Dermis microvascular lymphatic vessel endothelial cell (primary cell): ENCODE measurements around the gene RNPEPL1. TPM values are rescaled to one million over a fixed set of nuclear protein-coding genes. Genes with fewer than 3 reads are reported as not detected.

ENCODE experiments used
- DNase-seq, 2 donors: peaks; one replicate each; pipeline versions ENCODE4 v3.0.0 to v3.0.0-alpha.2; 2010; ENCODE audit warnings: low read depth in 2 of 2
- total RNA-seq: library from RNA; depleted of rRNA; stranded (reverse); fragments of >200 nt; gene quantifications from 2 replicates; pipeline ENCODE4 v1.2.1, GENCODE V29; 2014

The RNPEPL1 gene
- total RNA-seq, 1 donor from 2014 or later, result 16.2 TPM

- no peak for DNase-seq
Measured at GRCh38 chr2:240624011-240624949, 56.0 kb downstream of the RNPEPL1 start.

DNA sequence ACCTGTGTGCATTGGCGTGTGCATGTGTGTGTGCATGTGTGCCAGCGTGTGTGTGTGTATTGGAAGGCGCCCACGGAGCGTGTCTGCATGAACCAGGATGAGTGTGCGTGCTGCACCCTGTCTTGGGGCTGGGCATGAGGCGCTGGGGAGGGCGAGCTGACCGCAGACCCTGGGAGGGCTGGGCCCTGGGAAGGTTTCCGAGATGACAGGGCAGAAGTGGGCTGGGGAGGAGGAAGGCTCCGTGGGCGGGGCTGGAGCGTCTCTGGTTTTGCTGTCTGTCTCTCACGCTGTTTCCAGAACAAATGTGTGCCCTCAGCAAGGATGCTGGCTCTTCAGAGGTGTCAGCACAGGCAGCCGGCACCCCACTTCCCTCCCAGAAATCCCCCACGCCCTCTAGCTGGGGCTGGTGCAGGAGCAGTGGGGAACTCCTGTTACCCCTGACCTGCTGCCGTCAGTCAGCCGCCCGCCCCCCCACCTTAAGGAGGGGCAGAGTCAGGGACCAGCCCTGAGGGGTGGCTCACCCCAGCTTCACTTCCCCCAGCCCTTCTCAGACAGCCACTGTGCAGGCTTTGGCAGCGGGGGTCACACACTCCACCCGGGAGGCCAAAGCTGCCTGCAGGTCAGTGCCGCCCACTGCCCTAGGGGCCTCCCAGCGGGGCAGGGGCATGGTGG lies 56.8 kb downstream of the RNPEPL1 start, which contains the start of gene GPR35:
Gene GPR35, plus strand, starts transcription at position 531 of the 672 bp plus-strand sequence. CDS start 4,473 bp downstream, outside the sequence.
- DNase-seq, result no peak

DNA sequence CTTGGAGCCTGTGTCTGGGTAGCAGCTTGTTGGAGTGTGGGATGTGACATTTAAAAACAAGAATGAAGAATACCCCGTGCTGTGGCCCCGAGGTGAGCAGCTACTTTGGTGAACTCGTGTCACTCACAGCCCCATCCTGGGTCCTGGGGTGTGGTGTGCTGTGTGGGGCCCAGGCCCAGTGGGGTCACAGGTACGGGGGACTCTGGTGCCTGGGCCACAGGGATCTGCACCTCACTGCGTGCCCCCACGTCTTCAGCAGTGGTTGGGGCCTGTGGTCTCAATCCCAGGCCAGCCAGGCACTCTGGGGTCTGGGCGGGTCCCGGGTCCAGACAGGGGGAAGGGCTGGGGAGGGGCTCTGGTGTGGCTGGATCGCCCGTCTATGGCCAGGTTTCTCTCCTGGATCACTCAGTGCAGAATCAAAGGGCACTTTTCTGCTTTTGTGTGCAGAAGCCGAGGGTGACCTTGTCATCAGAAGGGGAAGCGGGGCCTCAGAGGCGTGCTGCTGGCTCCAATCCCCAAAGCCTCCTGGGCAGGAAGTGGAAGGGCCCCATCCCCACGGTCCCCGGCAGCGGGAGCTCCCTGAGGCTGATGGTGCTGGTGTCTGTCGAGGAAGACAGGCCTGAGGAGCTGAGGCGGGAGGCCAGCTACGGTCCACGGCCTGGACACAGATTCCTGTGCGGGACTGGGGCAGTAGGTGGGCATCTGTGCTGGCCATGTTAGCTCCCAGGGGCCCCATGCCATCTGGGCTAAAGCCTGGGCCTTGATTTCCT lies 58.4 kb downstream of the RNPEPL1 start:
- DNase-seq, result no peak

DNA sequence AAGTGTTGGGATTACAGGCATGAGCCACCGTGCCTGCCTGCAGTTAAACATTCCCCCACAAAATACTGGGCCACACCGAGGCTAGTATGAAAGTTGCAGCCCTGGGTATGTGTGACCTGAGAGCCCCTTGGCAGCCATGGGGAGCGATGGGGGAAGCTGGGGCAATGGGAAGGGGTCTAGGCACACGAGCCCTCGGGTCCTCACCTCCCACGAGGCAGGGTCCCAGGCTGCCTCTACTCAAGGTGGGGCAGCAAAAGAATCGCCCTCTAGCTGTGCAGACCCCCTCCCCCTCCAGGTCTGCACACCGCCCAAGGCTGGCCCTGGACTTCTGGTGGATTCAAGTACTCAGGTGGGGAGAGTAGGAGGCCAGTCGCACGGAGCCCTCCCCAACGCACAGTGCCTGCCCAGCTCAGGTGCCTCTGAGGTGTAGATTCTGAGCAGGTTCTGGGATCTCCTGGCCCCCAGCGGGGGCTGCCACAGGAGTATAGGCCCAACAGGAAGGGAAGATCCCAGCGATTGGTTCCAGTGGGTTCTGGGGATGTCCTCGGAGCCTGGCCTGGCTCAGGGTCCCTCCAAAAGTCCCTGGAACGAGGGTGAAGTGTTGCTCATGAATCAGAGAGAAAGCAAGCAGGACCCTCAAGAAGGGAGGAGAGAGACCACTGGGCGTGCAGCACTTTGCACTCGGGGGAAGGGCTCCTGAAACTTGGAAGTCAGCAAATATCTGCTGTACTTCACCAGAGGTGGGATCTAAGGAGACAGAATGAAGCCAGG lies 59.6 kb downstream of the RNPEPL1 start:
- DNase-seq, result no peak

- DNase-seq, result no peak
Measured at GRCh38 chr2:240628507-240628807, 60.2 kb downstream of the RNPEPL1 start.

DNA sequence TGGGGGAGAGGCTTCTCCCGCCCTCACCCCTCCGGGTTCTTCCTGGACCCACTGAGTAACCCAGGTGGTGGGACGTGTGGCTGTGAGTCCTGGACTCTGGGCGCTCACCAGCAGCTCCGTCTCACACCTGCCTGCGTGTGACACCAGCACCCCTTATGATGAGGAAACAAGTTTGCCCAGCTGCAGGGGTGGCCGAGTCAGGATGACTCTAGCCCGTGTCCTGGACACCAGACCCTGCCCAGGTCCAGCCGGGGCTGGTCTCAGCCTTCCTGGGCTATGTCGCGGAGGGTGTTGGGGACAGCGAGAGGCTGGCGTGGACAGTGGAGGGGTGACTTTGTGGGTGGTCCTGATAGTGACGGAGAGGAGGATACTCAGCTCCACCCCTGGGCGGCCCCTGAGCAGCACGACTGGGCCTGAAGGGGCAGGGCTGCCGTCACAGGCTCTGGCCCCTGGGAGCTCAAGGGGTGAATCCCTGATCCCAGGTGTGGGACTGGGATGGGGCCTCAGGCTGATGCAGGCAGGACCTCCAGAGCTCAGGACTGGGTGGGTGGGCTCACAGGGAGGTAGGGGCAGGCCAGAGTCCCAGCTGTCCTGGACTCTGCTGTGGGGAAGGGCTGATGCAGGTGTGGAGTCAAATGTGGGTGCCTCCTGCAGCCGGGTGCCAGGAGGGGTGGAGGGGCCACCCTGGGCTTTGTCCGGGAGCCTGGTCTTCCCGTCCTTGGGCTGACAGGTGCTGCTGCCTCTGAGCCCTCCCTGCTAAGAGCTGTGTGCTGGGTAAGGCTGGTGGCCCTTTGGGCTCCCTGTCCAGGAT lies 60.7 kb downstream of the RNPEPL1 start:
- no peak for DNase-seq

DNA sequence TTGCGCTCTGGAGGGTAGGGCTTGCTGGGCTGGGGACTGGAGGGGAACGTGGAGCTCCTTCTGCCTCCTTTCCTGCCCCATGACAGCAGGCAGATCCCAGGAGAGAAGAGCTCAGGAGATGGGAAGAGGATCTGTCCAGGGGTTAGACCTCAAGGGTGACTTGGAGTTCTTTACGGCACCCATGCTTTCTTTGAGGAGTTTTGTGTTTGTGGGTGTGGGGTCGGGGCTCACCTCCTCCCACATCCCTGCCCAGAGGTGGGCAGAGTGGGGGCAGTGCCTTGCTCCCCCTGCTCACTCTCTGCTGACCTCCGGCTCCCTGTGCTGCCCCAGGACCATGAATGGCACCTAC lies 61.3 kb downstream of the RNPEPL1 start:
- DNase-seq, result no peak

DNA sequence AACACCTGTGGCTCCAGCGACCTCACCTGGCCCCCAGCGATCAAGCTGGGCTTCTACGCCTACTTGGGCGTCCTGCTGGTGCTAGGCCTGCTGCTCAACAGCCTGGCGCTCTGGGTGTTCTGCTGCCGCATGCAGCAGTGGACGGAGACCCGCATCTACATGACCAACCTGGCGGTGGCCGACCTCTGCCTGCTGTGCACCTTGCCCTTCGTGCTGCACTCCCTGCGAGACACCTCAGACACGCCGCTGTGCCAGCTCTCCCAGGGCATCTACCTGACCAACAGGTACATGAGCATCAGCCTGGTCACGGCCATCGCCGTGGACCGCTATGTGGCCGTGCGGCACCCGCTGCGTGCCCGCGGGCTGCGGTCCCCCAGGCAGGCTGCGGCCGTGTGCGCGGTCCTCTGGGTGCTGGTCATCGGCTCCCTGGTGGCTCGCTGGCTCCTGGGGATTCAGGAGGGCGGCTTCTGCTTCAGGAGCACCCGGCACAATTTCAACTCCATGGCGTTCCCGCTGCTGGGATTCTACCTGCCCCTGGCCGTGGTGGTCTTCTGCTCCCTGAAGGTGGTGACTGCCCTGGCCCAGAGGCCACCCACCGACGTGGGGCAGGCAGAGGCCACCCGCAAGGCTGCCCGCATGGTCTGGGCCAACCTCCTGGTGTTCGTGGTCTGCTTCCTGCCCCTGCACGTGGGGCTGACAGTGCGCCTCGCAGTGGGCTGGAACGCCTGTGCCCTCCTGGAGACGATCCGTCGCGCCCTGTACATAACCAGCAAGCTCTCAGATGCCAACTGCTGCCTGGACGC lies 61.9 kb downstream of the RNPEPL1 start:
- DNase-seq, result no peak

Other genes with a start within 250 kb of the RNPEPL1 start
- 12.5 and 14.4 TPM in 2 replicates for gene GPC1, start 132.8 kb upstream of the RNPEPL1 start, total RNA-seq
- 3.2 and 6.2 TPM in 2 replicates for gene ANKMY1, start 10.5 kb upstream of the RNPEPL1 start, total RNA-seq
- gene DUSP28, start 8.1 kb upstream of the RNPEPL1 start, total RNA-seq, result 1.4 and 1.8 TPM in 2 replicates
- gene CAPN10, start 18.2 kb downstream of the RNPEPL1 start, total RNA-seq, result 20.4 and 22.6 TPM in 2 replicates
- 0.13 TPM in 2 replicates for gene GPR35, start 57.0 kb downstream of the RNPEPL1 start, total RNA-seq
- not detected in 2 replicates for gene AQP12B, start 114.4 kb downstream of the RNPEPL1 start, total RNA-seq
- not detected in 2 replicates for gene AQP12A, start 123.4 kb downstream of the RNPEPL1 start, total RNA-seq